AG04449 (cell line): ENCODE measurements around the gene C1QC.

Experiments
- CTCF ChIA-PET: fragments of 350-600 bp; formaldehyde crosslinking; extraction: SDS; loops from one replicate; lab custom pipeline; 2021; ENCODE audit warnings: antibody characterized with exemption; lab: Yijun Ruan, JAX
- POLR2A ChIA-PET: fragments of 400-600, 350-600 bp; formaldehyde crosslinking; extraction: SDS; loops from one replicate; lab custom pipeline; 2020; ENCODE audit warnings: antibody characterized with exemption, inconsistent platforms; lab: Yijun Ruan, JAX
- DNase-seq: peaks from one replicate; pipeline ENCODE4 v3.0.0-alpha.2; 2010; ENCODE audit warnings: low read depth, low spot score
- H3K4me3 ChIP-seq: 2 replicates; pipeline ENCODE4 v1.5.1; 2011; ENCODE audit warnings: low read depth, mild to moderate bottlenecking, control low read depth, low read length
- TF ChIP-seq, protein P1 (sequence below): IDR thresholded peaks from one replicate; pipeline ENCODE4 v1.5.1; 2011; ENCODE audit warnings: mild to moderate bottlenecking, moderate library complexity, low read length, control low read depth, inconsistent platforms; ENCODE audit not compliant: insufficient read depth; ENCODE audit errors: missing control alignments

Gene C1QC

GRCh38 chr1:22607154-22607553 lies 36.3 kb upstream of the C1QC start:
- POLR2A ChIA-PET: no interaction called here
- no peak for DNase-seq
- CTCF ChIA-PET: interaction anchor here (1.1 kb wide), 1 partner anchor 191 kb away, joined by 3 read pairs; no protein-coding TSS in a partner anchor
- no peak overlapping the region for H3K4me3 ChIP-seq
- TF ChIP-seq, protein P1, sequence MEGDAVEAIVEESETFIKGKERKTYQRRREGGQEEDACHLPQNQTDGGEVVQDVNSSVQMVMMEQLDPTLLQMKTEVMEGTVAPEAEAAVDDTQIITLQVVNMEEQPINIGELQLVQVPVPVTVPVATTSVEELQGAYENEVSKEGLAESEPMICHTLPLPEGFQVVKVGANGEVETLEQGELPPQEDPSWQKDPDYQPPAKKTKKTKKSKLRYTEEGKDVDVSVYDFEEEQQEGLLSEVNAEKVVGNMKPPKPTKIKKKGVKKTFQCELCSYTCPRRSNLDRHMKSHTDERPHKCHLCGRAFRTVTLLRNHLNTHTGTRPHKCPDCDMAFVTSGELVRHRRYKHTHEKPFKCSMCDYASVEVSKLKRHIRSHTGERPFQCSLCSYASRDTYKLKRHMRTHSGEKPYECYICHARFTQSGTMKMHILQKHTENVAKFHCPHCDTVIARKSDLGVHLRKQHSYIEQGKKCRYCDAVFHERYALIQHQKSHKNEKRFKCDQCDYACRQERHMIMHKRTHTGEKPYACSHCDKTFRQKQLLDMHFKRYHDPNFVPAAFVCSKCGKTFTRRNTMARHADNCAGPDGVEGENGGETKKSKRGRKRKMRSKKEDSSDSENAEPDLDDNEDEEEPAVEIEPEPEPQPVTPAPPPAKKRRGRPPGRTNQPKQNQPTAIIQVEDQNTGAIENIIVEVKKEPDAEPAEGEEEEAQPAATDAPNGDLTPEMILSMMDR: no peak

DNA sequence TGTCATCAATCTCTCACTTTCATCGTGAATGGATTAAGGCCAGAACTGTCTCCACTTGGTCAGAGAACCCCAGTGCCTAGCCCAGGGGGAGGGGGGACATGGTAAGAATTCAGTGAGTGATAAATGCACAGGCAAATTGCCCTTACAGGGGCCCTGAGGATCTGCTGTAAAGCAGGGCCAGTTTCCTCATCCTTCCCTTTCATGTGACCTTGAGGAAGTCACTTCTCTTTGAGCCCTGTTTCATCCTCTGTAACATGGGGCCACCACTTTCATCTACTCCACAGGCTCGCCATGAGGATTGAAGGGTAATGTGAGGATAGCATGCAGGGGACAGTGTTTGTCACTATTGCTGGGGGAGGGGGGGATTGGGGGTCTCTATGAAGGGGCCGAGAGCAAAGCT lies 35.1 kb upstream of the C1QC start:
- no peak overlapping the region for H3K4me3 ChIP-seq
- CTCF ChIA-PET: interaction anchor here (1.4 kb wide), 1 partner anchor 34 kb away, joined by 4 read pairs; no protein-coding TSS in a partner anchor
- TF ChIP-seq, protein P1: no peak
- no peak for DNase-seq
- POLR2A ChIA-PET: no interaction called here

DNA sequence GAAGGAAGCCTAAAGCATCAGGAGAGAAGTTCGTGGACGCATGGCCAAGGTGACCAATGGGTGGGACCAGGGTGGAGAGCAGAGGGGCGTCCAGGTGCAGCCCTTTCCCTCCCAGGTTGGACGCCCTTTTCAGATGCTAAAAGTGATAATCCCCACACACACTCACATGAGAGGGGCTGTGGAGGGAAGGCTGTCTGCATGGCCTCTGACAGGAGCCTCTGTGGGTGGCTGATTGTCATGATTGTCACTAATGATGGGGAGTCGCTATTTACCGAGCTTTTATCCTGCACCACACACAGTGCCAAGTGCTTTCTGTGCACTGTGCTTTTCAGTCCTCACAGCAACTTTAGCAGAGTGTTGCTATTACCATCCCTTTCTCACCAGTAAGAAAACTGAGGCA lies 34.1 kb upstream of the C1QC start:
- ChIA-PET CTCF (no interaction called here), POLR2A (no interaction called here)
- H3K4me3 ChIP-seq: no peak overlapping the region
- TF ChIP-seq, protein P1: no peak
- no peak for DNase-seq

DNA sequence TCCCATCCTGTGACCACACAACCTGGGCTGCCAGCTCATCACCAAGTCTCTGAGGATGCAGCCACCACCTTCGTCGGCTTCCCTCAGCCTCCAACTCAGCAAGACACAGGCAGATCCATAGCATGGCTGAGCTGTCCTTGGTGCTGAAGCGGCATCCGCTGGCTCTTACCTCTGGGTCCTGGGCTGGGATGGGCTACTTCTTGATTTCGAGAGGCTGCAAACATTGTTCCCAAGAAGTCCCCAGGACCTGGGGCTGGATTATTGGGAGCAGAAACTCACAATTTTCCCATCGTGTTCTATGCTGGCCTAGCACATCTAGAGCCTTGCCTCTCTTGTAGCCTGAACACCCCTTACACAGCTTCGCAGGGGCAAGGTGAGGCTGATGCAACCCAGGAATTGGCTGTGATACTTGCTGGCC lies 31.9 kb upstream of the C1QC start:
- peak; percentile 5 for DNase-seq
- CTCF ChIA-PET: interaction anchor here (1.0 kb wide), 1 partner anchor 191 kb away, joined by 4 read pairs; no protein-coding TSS in a partner anchor

DNA sequence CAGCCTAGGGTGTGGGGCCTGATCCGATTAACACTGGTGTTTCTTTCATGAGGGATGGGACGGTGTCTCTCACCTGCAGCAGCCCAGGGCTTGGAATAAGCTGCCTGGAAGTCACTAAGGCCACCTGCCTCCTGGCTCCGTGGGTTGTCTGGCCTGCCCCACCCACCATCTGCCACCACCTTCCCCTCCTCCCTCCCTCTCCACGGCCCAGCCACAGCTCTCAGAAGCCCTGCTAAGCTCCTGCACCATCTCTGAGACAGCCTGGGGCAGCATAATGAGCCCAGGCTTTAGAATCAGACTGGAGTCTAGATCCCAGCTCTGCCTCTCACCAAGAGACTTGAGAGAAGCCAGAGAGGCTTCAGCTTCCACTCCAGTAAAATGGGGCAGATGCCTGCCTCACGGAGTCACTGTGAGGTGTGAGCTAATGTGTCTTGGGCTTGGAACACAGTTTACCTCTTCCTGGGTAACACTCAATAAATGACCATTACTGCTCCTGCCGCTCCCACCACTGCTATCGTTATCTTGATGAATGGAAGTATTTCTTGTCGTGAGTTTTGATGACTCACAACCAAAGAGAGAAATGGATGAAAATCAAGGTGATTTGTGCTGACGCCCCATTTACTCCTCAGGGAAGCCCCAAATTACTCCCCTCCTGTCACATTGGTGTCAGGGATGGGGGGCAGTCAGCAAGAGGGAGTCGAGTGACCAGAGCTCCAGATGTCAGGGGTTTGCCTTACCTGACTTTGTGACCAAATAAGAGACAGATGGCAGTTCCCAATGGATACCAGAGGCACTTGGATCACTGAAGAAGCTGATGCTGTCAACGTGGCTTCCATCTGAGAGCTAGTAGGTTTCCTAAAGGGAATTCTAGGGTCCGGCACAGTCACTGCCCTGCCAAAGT lies 30.5 kb upstream of the C1QC start:
- ChIA-PET POLR2A (no interaction called here), CTCF (interaction anchor here (1.0 to 1.3 kb wide), 2 partner anchors 29 to 192 kb away, joined by 3 to 4 read pairs; no protein-coding TSS in a partner anchor)
- no peak for DNase-seq
- TF ChIP-seq, protein P1: no peak
- no peak overlapping the region for H3K4me3 ChIP-seq

More for the DNA sequence above, 31.9 kb upstream of the C1QC start:
- POLR2A ChIA-PET: no interaction called here
- H3K4me3 ChIP-seq: no peak overlapping the region
- TF ChIP-seq, protein P1: no peak

DNA sequence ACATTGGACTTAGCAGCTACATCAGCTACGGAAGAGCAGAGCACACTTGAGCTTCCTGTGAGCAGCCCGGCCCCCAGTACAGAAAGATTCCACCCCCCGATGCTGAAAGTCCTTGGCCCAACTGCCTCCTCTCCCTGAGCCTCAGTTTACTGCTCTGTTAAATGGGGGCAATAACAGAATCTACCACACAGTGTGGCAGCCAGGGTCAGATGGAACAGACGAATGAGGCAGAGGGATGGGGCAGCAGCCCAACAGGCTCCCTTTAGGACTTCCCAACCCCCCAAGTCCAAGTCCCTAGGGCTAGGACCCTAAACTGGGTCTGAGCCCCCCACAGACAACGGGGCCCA lies 29.9 kb upstream of the C1QC start:
- CTCF ChIA-PET: no interaction called here
- H3K4me3 ChIP-seq: no peak overlapping the region
- DNase-seq: no peak
- TF ChIP-seq, protein P1: no peak
- POLR2A ChIA-PET: no interaction called here
